Globus pallidus (tissue), 1 donor: ENCODE data around the gene OR10G2.
"Not testable (repeated sequence)": the region's sequence is repeated elsewhere in the genome, so short reads cannot be mapped to it uniquely, and the experiment has no call there.

Source experiments
- DNase-seq: peaks from one replicate; pipeline ENCODE4 v3.0.0-alpha.2; 2015; ENCODE audit warnings: low spot score

The OR10G2 gene, protein sequence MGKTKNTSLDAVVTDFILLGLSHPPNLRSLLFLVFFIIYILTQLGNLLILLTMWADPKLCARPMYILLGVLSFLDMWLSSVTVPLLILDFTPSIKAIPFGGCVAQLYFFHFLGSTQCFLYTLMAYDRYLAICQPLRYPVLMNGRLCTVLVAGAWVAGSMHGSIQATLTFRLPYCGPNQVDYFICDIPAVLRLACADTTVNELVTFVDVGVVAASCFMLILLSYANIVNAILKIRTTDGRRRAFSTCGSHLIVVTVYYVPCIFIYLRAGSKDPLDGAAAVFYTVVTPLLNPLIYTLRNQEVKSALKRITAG

DNA sequence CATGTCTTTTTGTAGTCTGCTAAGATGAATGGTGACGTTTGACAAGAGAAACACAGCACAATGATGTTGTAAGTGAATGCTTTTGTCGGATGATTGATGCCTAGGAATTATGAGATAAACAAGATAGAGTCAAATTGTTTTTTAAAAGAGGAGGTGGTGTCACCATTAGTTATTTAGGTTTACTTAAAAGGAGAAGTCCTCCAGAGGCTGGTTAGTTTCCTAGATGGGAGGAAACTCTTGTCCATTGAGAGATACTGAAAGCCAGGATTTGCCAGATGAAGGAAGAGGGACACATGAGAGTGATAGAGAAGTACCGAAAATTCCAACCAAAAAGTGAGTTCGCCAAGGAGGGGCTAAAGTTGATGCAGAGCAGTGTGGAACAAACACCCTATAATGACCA, at the start of gene OR10G2:
Gene OR10G2 (minus strand): TSS at position 101 of the 400 bp plus-strand sequence. CDS start 98 bp downstream, at position 3.
- no peak for DNase-seq

DNA sequence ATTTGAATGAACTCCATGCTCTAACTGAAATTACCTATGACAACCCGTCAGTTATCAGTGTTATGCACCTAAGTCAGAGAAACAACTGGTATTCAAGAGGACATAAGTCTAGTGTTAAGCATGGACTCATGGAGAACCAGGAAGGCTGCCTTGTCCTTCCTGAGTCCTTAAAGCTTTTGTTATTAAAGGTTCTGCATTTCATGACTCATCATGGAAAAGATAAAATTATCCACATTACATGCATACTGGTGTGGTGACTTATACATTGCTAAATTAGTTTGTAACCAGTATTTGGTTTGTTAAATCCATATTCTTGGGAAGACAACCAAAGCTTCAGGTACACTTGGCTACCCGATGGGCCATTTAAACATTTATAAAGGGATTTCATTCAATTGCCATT, 45.3 kb upstream of the OR10G2 start:
- DNase-seq = no peak

DNA sequence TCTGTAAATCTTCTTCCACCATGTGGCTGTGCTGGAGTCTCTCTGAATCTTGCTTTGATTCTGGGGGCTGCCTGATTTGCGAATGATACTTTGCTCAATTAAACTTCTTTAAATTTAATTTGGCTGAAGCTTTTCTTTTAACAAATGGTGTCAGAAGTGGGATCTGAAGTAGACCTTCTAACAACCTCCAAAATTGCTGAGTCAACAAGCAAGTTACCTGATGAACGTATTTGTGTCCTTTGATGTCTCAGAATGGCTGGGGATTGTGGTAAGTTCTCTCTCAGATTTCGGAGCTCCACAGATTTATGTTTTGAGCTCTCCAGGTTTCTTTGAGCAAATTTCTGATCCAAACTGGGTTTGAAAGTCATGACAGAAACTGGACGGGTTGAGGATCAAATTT, 40.8 kb upstream of the OR10G2 start:
- no peak for DNase-seq

DNA sequence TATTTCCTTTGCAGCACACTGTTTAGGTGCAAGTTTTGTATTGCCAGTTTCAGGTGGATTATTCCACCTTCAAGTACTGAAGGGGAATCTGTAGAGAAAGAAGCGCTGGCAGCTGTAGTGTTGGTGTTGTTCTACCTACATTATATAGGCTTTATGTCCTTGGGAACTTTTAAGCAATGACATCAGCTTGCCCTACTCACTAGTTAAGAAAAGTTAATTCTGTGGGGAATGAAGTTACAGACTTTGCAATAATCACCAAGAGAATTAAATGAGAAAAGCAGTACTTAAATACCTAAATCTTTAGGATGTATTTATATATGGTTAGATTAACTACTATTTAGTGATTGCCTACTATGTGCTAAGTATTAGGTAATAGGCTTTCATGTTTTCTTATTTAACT, 39.0 kb upstream of the OR10G2 start, which contains the start of gene OR4E1:
Gene OR4E1 (minus strand): TSS at position 101 of the 400 bp plus-strand sequence. CDS start 2,883 bp downstream, outside the sequence.
- DNase-seq = no peak

DNA sequence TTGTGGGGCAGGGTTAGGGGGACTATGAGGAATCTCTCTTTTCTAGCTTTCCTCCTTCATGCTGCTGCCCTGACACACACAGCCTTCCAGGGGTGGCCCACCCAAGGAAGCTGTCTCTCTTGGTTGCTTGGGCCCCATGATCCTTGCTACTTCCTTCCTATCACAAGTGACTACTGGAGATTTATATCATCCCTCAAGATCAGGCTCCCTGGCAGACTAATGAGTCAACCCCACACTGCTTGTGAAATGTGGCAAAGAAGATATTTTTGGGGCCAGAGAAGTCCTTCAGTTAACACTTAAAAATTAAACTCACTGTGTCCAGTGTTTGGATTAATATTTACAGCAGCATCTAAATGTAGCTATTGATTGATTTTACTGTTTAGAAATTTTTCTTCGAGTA, 37.4 kb upstream of the OR10G2 start:
- no peak for DNase-seq

DNA sequence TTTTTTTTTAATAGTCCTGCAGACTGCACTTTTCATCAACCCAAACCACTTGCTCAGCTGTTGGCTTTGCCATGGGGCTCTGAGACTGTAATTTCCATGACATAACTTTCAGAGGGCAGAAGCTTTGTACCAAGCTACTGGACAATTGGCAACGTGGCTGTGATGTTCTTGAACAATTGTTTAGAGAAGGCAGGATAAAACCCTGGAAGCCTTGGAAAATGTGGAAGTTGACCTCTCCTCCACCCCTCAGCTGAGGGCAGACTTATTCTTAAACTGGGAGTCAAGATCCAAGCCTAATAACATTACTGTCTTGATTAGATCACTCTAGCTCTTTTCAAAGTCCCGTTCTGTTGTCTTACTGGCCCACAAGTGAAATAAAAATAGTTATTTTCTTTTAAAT, 36.6 kb upstream of the OR10G2 start:
- DNase-seq = no peak

DNA sequence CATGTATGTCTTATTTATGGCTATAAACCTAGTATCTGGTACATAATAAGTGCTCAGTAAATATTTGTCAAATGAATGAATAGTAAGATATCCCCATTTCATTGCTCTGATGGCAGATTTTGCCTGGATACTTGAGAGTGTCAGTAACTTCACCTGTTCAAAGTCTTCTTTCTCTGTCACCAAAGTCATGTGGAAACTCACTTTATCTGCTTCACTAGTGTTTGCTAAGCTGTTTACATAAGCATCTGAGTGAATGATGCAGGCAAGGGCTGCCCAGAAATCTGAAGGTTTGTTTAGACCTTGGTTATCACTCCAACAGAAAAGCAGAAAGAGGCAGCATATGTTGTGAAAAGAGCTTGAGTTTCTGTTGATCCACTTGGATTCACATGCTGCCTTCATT, 34.5 kb upstream of the OR10G2 start:
- DNase-seq = no peak

DNA sequence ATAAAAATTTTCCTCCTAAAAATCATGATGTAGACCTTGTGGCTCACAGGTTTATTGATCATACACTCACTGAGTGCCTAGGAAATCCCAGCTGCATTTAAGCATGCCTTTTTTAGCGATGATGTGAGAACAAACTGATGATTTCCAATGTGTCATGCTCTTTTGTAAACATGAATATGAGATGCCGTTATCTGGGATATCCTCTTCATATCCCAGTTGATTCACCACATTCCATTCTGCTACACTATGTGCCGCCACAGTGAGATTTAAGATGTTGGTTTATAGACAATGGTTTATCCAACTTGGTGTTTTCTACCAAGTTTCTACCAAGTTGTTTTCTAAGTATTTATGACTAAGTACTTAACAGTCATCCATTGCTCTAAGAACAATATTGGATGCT, 33.6 kb upstream of the OR10G2 start:
- no peak for DNase-seq

DNA sequence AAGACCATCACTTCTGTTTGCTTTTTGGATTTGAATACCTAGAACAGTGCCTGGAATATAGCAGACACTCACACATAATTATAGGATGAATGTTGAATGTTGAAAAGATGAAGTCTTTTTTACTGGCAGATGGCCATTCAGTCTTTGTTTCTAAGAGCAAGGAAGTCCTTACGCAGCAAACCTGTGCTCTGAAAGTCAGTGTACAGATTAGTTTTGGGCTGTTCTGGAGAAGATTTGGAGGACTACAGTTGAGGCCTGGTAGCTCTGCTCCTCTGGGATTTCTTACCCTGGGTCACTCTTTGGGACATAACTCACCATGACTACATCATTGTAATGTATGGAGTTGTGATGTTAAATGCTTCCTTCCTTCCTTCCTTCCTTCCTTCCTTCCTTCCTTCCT, 22.2 kb upstream of the OR10G2 start:
- no peak for DNase-seq

DNA sequence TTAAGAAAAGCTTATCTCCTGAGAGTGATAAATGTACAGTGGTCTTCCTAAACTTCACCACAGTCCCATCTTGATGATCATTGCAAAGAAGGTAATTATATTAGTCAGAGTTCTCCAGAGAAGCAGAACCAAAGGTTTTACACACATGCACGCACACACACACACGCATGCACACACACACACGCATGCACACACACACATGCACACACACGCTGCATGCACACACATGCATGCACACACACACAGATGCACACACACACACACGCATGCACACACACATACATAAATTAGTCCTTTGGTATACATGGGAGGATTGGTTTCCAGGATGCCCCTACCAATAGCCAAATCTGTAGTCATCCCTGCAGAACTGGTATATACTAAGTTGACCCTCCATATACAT, 19.5 kb upstream of the OR10G2 start:
- no peak for DNase-seq

DNA sequence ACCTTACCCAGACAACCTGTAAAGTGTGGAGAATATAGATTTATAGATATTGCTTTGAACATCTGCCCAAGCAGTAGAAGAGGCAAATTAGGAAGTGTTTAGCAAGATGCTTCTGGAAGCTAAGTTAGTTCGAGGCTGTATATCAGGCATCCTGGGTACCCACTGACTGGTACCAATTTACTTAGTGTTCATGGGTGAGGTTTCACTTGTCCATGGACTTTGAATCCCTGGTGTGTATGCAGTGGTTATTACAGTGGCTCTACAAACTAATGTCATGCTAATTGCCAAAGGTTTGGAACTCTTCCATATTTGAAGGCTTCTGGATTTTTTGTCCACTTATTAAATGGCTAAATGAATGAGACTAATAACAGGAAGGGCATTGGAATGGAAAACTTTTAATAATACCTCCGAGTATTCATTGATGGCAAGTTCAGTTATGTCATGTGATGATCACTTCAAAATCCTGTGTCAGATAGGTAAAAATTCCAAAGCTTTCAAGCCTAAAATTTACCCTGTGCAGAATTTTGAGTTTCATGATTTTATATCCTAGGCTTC, 18.7 kb upstream of the OR10G2 start, which contains the start of gene OR4E2:
Gene OR4E2 (plus strand): TSS at position 505 of the 555 bp plus-strand sequence. CDS start 11,248 bp downstream, outside the sequence.
- no peak for DNase-seq

DNA sequence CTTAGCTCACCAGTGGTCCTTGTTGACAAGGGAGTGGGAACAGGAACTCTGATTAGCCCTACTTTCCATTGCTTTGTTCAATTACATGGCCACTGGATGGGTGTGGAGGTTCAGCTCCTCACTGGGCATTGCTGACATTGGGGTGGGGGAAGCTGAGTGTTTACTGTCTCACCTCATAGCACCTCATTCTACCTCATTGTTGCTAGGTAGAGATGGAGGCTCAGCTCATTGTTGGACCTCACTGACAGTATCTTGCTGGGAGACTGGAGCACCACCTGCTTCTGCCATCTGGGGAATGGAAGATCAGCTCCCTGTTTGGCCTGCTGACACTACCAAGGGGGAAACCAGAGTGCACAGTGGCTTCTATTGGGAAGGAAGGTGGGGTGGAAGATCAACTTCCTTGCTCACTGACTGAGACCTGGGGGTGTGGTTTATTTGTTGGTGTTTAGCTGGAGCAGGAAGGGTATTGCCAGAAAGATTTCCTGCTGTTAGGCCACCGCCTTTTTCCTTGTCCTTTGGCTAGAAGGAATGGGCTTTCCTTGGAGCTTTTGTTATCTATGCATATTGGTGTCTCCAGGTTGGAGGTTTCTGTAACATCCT, 17.6 kb upstream of the OR10G2 start:
- no peak for DNase-seq

DNA sequence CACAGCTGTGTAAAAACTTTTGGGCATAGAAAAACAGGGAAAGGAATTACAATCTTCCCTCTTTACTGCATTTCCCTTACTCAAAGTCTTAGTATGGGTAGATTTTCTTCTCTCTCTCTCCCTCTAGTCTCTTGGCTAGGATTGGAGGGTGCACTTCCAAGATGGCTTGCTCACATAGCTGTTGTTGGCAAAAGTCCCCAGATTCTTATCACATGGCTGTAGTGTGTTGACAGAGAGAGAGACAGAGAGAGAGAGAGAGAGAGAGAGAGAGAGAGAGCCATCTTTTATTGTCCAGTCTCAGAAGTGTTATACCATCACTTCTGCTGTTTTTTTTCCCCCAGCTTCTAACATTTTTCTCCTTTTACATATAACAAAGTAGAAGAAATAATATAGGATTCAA, 12.6 kb upstream of the OR10G2 start:
- no peak for DNase-seq

DNA sequence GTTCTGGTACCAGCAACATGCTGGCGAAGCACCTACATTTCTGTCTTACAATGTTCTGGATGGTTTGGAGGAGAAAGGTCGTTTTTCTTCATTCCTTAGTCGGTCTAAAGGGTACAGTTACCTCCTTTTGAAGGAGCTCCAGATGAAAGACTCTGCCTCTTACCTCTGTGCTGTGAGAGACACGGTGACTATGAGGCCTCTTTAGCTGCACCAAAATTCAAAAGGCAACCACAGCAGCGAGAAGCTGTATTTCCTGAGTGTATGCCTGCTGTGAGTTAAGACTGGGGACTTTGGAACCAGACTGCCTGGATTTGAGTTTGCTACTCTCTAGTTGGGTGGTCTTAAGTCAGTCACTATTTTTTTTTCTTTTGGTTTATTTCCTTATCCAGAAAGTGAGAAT, 8.7 kb upstream of the OR10G2 start:
- DNase-seq = no peak

DNA sequence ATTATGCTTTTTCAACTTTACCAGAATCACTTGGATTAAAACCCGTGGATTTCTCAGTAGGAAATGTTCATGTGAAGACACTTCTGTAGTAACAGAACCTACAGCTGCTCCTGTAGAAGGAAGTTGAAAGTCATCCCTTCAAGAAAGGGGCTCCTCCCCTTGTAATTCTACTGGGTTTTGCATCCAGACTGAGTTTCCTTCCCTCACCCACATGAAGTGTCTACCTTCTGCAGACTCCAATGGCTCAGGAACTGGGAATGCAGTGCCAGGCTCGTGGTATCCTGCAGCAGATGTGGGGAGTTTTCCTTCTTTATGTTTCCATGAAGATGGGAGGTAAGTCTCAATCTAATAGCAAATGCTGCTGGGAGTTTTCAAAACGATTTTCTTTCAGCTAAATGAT, 7.9 kb upstream of the OR10G2 start:
- no peak for DNase-seq

DNA sequence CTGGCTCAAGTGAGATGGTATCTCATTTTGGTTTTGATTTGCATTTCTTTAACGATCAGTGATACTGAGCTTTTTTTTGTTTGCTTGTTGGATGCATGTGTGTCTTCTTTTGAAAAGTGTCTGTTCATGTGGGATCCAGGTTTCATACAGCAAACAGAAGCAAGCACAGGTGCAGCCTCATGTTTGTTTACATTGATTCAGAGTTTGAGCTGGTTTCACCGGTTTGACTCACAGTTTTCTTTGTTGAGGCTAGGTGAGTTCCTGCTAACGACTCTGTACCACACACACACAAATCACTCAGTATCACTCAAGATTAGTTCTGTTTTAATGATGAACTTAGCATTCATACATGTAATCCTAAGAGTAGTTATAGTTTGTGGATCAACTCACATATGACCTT, 3.7 kb downstream of the OR10G2 start:
- DNase-seq = no peak

DNA sequence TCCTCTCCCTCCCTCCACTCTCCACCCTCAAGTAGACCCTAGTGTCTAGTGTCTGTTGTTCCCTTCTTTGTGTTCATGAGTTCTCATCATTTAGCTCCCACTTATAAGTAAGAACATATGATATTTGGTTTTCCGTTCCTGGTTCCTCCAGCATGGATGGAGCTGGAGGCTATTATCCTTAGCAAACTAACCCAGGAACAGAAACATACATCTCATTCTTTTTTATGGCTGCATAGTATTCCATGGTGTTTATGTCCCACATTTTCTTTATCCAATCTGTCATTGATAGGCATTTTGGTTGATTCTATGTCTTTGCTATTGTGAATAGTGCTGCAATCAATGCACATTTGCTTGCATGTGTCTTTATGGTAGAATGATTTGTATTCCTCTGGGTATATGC, 4.2 kb downstream of the OR10G2 start:
- not testable (repeated sequence) for DNase-seq

DNA sequence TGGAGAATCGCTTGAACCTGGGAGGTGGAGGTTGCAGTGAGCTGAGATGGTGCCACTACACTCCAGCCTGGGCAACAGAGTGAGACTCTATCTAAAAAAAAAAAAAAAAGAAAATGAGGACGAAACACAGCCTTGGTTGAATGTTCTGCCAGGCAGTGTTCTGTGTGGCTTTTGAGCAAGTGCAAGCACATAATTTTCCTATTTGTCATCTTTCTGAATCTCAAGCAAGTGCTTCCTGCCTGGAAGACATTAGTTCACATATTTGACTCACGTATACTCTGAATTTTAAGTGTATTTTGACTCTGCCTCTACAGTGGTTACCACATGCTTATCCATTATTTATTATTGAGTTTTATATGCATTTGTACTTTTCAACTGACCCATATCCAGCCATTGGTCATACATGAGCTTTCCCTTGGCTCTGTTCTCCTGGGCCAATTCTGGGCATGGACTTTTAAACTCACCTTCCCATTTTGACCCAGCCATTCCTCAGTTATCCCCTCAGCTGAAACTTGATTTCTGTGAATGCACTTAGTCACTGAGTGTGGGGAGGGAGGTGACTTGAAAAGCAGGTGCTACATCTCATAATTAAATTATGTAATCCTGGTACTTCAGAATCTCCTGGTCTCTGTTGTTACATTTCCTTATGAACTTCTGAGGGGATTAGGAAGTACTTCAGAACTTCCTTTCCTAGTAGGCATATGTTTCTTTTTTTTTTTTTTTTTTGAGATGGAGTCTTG, 8.1 kb downstream of the OR10G2 start:
- no peak for DNase-seq

DNA sequence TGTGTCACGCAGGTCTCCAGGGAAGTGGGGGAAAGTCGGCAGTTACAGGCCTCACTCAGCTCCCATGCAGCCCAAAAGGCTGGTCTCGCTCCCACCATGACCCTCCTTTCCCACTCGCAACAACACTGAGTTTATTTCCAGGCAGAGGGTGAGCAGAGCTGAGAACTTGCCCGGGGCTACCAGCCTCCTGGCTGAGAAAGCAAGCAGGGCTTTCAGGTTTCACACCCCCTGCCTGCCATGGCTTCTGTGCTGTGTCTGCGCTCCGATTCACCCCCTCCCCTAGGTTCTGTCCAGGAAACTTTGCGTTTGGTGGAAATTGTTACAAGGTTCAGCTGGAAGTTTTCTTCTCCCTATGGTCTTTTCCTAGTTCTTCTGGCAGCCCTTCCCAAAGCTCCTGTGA, 17.1 kb downstream of the OR10G2 start:
- no peak for DNase-seq

DNA sequence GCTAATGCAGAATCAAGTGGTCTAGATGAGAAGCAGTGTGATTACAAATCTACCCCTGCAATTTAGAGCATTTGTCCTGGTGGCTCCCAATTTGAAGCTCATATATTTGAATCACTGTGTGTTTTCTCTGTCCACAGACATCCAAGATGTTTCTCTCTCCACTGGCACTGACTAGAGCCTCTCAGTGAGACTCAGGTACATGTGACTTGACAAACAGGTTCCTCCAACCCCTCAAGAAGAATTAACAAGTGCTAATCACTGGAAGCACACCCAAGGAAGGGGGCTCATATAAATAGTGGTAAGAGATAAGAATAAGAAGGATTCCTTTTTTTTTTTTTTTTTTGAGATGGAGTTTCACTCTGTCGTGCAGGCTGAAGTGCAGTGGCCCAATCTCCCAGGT, 20.5 kb downstream of the OR10G2 start:
- no peak for DNase-seq

DNA sequence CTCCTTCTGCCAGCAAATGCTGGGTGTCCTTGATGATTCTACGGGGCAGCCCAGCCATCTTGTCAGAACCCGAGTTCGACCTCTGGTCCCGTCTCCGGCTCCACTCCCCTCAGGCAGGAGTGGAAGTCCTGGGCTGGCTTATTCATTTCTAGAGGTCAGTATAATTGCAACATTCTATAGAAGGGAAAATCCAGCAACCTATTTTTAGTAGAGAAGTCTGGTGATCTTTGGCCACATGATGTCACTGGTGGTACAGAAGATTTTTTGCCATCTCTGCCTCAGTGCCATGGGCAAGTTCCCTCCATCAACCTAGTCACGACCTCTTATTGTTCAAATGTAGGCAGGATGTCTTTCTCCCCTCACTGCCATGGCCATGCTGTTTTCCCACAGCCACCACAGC, 22.4 kb downstream of the OR10G2 start:
- no peak for DNase-seq

DNA sequence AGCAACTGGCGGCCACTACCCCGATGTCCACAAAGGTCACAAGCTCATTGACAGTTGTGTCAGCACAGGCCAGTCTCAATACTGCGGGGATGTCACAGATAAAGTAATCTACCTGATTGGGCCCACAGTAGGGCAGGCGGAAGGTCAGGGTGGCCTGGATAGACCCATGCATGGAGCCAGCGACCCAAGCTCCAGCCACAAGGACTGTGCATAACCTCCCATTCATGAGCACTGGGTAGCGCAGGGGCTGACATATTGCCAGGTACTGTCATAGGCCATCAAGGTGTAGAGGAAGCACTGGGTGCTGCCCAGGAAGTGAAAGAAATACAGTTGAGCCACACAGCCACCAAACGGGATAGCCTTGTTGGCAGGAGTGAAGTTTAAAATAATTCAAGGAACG, 32.6 kb downstream of the OR10G2 start:
- DNase-seq = not testable (repeated sequence)

DNA sequence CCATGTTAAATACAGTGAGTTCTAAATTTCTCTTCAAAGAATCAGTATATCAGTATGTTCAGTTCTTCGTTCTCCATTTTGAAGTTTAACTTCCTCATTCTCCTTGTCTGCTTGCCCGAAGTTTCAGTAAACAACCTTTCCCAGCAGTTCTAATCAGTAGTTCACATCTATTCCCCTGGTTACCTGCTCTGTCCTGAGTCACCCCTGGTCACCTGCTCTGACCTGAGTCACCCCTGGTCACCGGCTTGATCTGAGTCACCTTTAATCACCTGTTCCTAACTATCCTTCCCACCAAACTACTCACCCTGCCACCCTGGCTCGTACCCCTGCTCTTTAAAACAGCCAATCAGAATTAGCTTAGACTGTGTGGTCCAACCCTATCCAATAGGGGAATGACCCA, 45.4 kb downstream of the OR10G2 start:
- DNase-seq = no peak
